Neural crest cell (in vitro differentiated cells): ENCODE data around the gene ARHGEF19. TPM values are rescaled to one million over a fixed set of nuclear protein-coding genes. Genes with fewer than 3 reads are reported as not detected.
"Not testable (repeated sequence)": the region's sequence is repeated elsewhere in the genome, so short reads cannot be mapped to it uniquely, and the experiment has no call there.

Experiments used
- DNase-seq: peaks from one replicate; pipeline ENCODE4 v3.0.0; 2021; ENCODE audit warnings: low read depth, mixed read lengths, low spot score
- H3K27ac Mint-ChIP-seq: one replicate; pipeline ENCODE4 v1.8.0; 2021; ENCODE audit warnings: mild to moderate bottlenecking, mixed read lengths; ENCODE audit not compliant: unreplicated experiment
- H3K27me3 Mint-ChIP-seq: 2 replicates; pipeline ENCODE4 v1.8.0; 2021; ENCODE audit warnings: low read depth, mild to moderate bottlenecking, mixed read lengths
- H3K36me3 Mint-ChIP-seq: 2 replicates; pipeline ENCODE4 v1.8.0; 2021; ENCODE audit warnings: low read depth, mild to moderate bottlenecking, mixed read lengths
- H3K4me1 Mint-ChIP-seq: 2 replicates; pipeline ENCODE4 v1.8.0; 2021; ENCODE audit warnings: mixed read lengths
- H3K4me3 Mint-ChIP-seq: one replicate; pipeline ENCODE4 v1.8.0; 2021; ENCODE audit warnings: mild to moderate bottlenecking, mixed read lengths
- H3K9me3 Mint-ChIP-seq: 2 replicates; pipeline ENCODE4 v1.8.0; 2021; ENCODE audit warnings: mixed read lengths
- CTCF ChIP-seq: fragments of 200-600 bp; sonication (generic); conservative IDR thresholded peaks from 2 replicates; pipeline ENCODE4 v1.5.0; 2021; ENCODE audit warnings: antibody characterized with exemption, mild to moderate bottlenecking
- total RNA-seq: library from RNA; stranded (reverse); gene quantifications from 2 replicates; pipeline ENCODE4 v1.2.1, GENCODE V29; 2021

The ARHGEF19 gene
- total RNA-seq, 1 donor from 2014 or later, result 9.0 TPM

- H3K36me3 Mint-ChIP-seq, result no peaks in the 10 kb centered on the region
- no peak for TF ChIP-seq CTCF
- no peak for DNase-seq
- no peak overlapping the region for H3K27ac Mint-ChIP-seq
- H3K4me1 Mint-ChIP-seq, result peaks cover 36% of the 10 kb centered on the region
- H3K4me3 Mint-ChIP-seq, result no peak overlapping the region
- H3K27me3 Mint-ChIP-seq, result no peaks in the 10 kb centered on the region
- H3K9me3 Mint-ChIP-seq, result no peaks in the 10 kb centered on the region
These were observed 39.4 kb downstream of the ARHGEF19 start for GRCh38 chr1:16172964-16173446.

- DNase-seq, result no peak
- Mint-ChIP-seq H3K36me3 (no peaks in the 10 kb centered on the region), H3K9me3 (no peaks in the 10 kb centered on the region), H3K4me3 (no peak overlapping the region), H3K27me3 (no peaks in the 10 kb centered on the region), H3K27ac (no peak overlapping the region), H3K4me1 (peaks cover 37% of the 10 kb centered on the region)
- no peak for TF ChIP-seq CTCF
These were observed 40.1 kb downstream of the ARHGEF19 start for GRCh38 chr1:16172218-16172830.

- no peak for TF ChIP-seq CTCF
- H3K27ac Mint-ChIP-seq, result no peak overlapping the region
- peaks cover 39% of the 10 kb centered on the region for H3K4me1 Mint-ChIP-seq
- no peak for DNase-seq
- H3K36me3 Mint-ChIP-seq, result no peaks in the 10 kb centered on the region
- no peaks in the 10 kb centered on the region for H3K27me3 Mint-ChIP-seq
- H3K4me3 Mint-ChIP-seq, result no peak overlapping the region
- H3K9me3 Mint-ChIP-seq, result no peaks in the 10 kb centered on the region
These were observed 40.9 kb downstream of the ARHGEF19 start for GRCh38 chr1:16171314-16172151.

GRCh38 chr1:16170283-16170673, 42.2 kb downstream of the ARHGEF19 start:
- Mint-ChIP-seq H3K27me3 (no peaks in the 10 kb centered on the region), H3K36me3 (no peaks in the 10 kb centered on the region), H3K9me3 (no peaks in the 10 kb centered on the region), H3K4me1 (peaks cover 43% of the 10 kb centered on the region), H3K4me3 (peak overlapping the region; percentile 17), H3K27ac (no peak overlapping the region)
- DNase-seq, result no peak
- TF ChIP-seq CTCF, result no peak

GRCh38 chr1:16168622-16169360, 43.7 kb downstream of the ARHGEF19 start:
- no peak for DNase-seq
- Mint-ChIP-seq H3K4me3 (peak overlapping the region; percentile 78), H3K4me1 (peaks cover 52% of the 10 kb centered on the region), H3K27ac (peak overlapping the region; percentile 62), H3K9me3 (no peaks in the 10 kb centered on the region), H3K36me3 (no peaks in the 10 kb centered on the region), H3K27me3 (no peaks in the 10 kb centered on the region)
- TF ChIP-seq CTCF, result no peak

GRCh38 chr1:16168144-16168495, 44.3 kb downstream of the ARHGEF19 start:
- H3K4me3 Mint-ChIP-seq, result peak overlapping the region; percentile 78
- DNase-seq, H3K27me3 Mint-ChIP-seq, H3K36me3 Mint-ChIP-seq, H3K9me3 Mint-ChIP-seq: not testable (repeated sequence)
- H3K4me1 Mint-ChIP-seq, result peaks cover 49% of the 10 kb centered on the region
- H3K27ac Mint-ChIP-seq, result peak overlapping the region; percentile 57
